Measurements from ENCODE around the gene RBM24.

DNA sequence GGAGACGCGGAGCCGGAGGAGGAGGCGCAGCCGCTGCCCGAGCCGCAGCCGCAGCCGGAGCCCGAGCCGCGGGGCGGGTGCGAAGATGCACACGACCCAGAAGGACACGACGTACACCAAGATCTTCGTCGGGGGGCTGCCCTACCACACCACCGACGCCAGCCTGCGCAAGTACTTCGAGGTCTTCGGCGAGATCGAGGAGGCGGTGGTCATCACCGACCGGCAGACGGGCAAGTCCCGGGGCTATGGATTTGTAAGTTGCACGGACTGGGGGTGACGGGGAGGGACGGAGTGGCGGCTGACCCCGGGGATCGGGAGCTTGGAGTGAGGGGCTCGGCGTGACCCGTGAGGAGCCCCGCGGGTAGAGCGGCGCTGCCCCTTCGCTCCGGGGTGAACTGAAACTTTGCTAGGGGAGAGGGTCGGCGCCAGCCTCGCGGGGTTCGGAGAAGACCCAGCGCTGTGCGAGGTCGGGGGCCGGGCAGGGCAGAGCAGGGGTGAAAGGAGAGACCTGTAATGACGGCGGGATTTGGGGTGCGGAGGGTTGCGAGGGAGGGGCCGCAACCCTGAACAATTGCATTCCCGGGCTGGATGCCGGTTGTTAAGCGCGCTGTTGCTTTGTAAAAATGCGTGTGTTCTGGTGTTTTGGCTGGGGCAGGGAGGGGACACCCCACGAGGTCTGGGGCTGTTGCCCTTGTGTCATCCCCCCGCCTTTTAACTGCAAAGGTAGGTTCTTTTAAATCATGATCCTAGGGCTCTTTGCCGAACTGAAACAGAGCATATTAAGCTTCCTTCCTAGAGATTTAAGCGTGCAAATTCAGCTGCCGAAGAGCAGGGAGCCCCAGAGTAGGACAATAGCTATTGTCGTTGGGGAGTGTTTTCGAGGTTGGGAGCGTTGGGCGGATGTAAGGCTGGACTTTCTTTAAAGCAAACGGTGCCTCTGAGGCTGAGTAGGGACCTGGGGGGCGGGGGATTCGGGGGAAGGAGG lies 628 bp downstream of the RBM24 start:
- TF ChIP-seq, protein P1, sequence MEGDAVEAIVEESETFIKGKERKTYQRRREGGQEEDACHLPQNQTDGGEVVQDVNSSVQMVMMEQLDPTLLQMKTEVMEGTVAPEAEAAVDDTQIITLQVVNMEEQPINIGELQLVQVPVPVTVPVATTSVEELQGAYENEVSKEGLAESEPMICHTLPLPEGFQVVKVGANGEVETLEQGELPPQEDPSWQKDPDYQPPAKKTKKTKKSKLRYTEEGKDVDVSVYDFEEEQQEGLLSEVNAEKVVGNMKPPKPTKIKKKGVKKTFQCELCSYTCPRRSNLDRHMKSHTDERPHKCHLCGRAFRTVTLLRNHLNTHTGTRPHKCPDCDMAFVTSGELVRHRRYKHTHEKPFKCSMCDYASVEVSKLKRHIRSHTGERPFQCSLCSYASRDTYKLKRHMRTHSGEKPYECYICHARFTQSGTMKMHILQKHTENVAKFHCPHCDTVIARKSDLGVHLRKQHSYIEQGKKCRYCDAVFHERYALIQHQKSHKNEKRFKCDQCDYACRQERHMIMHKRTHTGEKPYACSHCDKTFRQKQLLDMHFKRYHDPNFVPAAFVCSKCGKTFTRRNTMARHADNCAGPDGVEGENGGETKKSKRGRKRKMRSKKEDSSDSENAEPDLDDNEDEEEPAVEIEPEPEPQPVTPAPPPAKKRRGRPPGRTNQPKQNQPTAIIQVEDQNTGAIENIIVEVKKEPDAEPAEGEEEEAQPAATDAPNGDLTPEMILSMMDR (IDR thresholded peaks at IDR 0.05) = no peak
- TF ChIP-seq POLR2A (IDR thresholded peaks at IDR 0.05) = no peak

All from Peyer's patch (tissue), 4 donors.